ENCODE data around the gene ENOX2.

The ENOX2 gene

DNA sequence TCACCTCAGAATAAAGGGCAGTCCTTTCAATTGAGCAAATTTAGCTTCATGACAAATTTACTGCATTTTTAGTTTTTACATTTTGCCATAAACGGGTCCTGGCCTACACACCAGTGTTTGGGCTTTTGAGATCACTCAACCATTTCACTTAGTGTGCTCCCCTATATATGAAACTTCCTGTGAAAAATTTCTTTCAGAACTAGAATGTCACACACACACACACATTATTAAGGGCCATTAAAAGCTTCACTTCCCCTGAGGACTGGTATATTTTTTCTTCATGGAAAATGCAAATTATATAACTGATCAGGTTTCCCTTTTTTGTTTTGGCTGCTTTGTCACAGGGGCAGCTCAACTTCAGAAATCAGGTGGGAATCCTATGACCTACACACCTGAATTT, 206.5 kb downstream of the ENOX2 start:
- Histone ChIP-seq H3K79me1 (ENCODE audit: low read length) (no peaks in the 10 kb centered on the region), H3K4me2 (ENCODE audit: low read length) (no peak overlapping the region), H3K14ac (ENCODE audit: low read length) (no peak overlapping the region), H3K9ac (ENCODE audit: low read length) (no peak overlapping the region), H3K36me3 (ENCODE audit: control insufficient read depth in 1 of 2, insufficient read depth in 2 of 2, low read length in 2 of 2) (no peaks in the 10 kb centered on the region), H2BK12ac (ENCODE audit: low read length) (no peak overlapping the region), H2BK5ac (ENCODE audit: low read depth, low read length, poor library complexity) (no peak overlapping the region), H2AK5ac (ENCODE audit: low read length) (no peak overlapping the region), H3K4ac (ENCODE audit: low read depth, low read length) (no peak overlapping the region), H3K27ac (ENCODE audit: low read depth, low read length) (no peak overlapping the region), H4K8ac (ENCODE audit: low read depth, low read length) (no peak overlapping the region), H3K9me3 (ENCODE audit: insufficient read depth, low read depth, low read length) (no peaks in the 10 kb centered on the region), H3K79me2 (ENCODE audit: control insufficient read depth, insufficient read depth, low read length, poor library complexity) (no peaks in the 10 kb centered on the region), H3K27me3 (ENCODE audit: insufficient read depth, low read length) (no peaks in the 10 kb centered on the region), H3K23ac (ENCODE audit: low read length) (no peak overlapping the region), H4K91ac (ENCODE audit: low read depth, low read length) (no peak overlapping the region), H4K12ac (ENCODE audit: low read depth, low read length) (no peak overlapping the region), H2BK120ac (ENCODE audit: insufficient read depth, low read length, poor library complexity) (no peak overlapping the region), H3K4me1 (ENCODE audit: control insufficient read depth in 1 of 2, insufficient read depth in 2 of 2, low read length in 2 of 2) (no peaks in the 10 kb centered on the region), H3K18ac (ENCODE audit: low read length) (no peak overlapping the region), H3K4me3 (ENCODE audit: low read depth, low read length) (no peak overlapping the region), H2AFZ (ENCODE audit: insufficient read depth, low read length, poor library complexity) (no peak overlapping the region)
- no peak for DNase-seq
- WGBS (ENCODE audit: extremely low coverage, insufficient coverage, insufficient read length) = no CpG with 5 or more reads among the region's 1 CpG

DNA sequence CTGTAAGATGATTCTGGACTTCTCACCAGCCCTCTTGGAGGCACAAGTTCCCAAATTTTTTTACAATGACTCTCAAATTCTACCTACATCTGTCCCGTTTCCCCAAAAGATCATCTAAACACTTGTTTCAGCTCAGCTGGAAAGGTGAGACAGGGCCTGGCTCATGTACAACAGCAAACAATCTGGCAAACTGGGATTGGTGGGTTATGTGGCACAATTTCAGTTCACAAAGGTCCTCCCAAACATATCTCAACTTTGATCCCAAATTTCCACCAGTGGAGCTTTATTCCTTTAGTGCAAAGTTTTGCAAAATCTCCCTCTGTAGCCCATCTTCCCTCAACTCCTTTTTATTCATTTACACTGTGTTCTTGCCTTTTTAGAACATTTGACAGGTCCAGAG, 207.1 kb downstream of the ENOX2 start:
- no peaks in the 10 kb centered on the region for H3K27me3 ChIP-seq (ENCODE audit: insufficient read depth, low read length)
- no peak overlapping the region for H3K18ac ChIP-seq (ENCODE audit: low read length)
- no peaks in the 10 kb centered on the region for H3K36me3 ChIP-seq (ENCODE audit: control insufficient read depth in 1 of 2, insufficient read depth in 2 of 2, low read length in 2 of 2)
- no peak overlapping the region for H3K14ac ChIP-seq (ENCODE audit: low read length)
- H3K4me1 ChIP-seq (ENCODE audit: control insufficient read depth in 1 of 2, insufficient read depth in 2 of 2, low read length in 2 of 2) = no peaks in the 10 kb centered on the region
- H2AFZ ChIP-seq (ENCODE audit: insufficient read depth, low read length, poor library complexity) = no peak overlapping the region
- DNase-seq = no peak
- no peak overlapping the region for H3K4me2 ChIP-seq (ENCODE audit: low read length)
- H3K9me3 ChIP-seq (ENCODE audit: insufficient read depth, low read depth, low read length) = no peaks in the 10 kb centered on the region
- no peaks in the 10 kb centered on the region for H3K79me1 ChIP-seq (ENCODE audit: low read length)
- no peak overlapping the region for H3K23ac ChIP-seq (ENCODE audit: low read length)
- H2BK120ac ChIP-seq (ENCODE audit: insufficient read depth, low read length, poor library complexity) = no peak overlapping the region
- H4K12ac ChIP-seq (ENCODE audit: low read depth, low read length) = no peak overlapping the region
- H2AK5ac ChIP-seq (ENCODE audit: low read length) = no peak overlapping the region
- H3K9ac ChIP-seq (ENCODE audit: low read length) = no peak overlapping the region
- no peak overlapping the region for H4K8ac ChIP-seq (ENCODE audit: low read depth, low read length)
- H3K27ac ChIP-seq (ENCODE audit: low read depth, low read length) = no peak overlapping the region
- no peak overlapping the region for H3K4me3 ChIP-seq (ENCODE audit: low read depth, low read length)
- no CpG with 5 or more reads among the region's 1 CpG for WGBS (ENCODE audit: extremely low coverage, insufficient coverage, insufficient read length)
- no peak overlapping the region for H3K4ac ChIP-seq (ENCODE audit: low read depth, low read length)
- no peaks in the 10 kb centered on the region for H3K79me2 ChIP-seq (ENCODE audit: control insufficient read depth, insufficient read depth, low read length, poor library complexity)
- H4K91ac ChIP-seq (ENCODE audit: low read depth, low read length) = no peak overlapping the region
- H2BK5ac ChIP-seq (ENCODE audit: low read depth, low read length, poor library complexity) = no peak overlapping the region
- no peak overlapping the region for H2BK12ac ChIP-seq (ENCODE audit: low read length)

GRCh38 chrX:130694983-130695382, 208.0 kb downstream of the ENOX2 start:
- WGBS (ENCODE audit: extremely low coverage, insufficient coverage, insufficient read length) = no CpG with 5 or more reads among the region's 2 CpGs
- no peaks in the 10 kb centered on the region for H3K79me2 ChIP-seq (ENCODE audit: control insufficient read depth, insufficient read depth, low read length, poor library complexity)
- H3K9me3 ChIP-seq (ENCODE audit: insufficient read depth, low read depth, low read length) = no peaks in the 10 kb centered on the region
- no peak overlapping the region for H4K91ac ChIP-seq (ENCODE audit: low read depth, low read length)
- no peak overlapping the region for H3K4me2 ChIP-seq (ENCODE audit: low read length)
- H3K4me3 ChIP-seq (ENCODE audit: low read depth, low read length) = no peak overlapping the region
- no peak overlapping the region for H2BK120ac ChIP-seq (ENCODE audit: insufficient read depth, low read length, poor library complexity)
- H3K27ac ChIP-seq (ENCODE audit: low read depth, low read length) = no peak overlapping the region
- H3K14ac ChIP-seq (ENCODE audit: low read length) = no peak overlapping the region
- no peak overlapping the region for H3K9ac ChIP-seq (ENCODE audit: low read length)
- H3K18ac ChIP-seq (ENCODE audit: low read length) = no peak overlapping the region
- H4K12ac ChIP-seq (ENCODE audit: low read depth, low read length) = no peak overlapping the region
- no peak overlapping the region for H2BK12ac ChIP-seq (ENCODE audit: low read length)
- H2BK5ac ChIP-seq (ENCODE audit: low read depth, low read length, poor library complexity) = no peak overlapping the region
- no peak overlapping the region for H2AFZ ChIP-seq (ENCODE audit: insufficient read depth, low read length, poor library complexity)
- no peak overlapping the region for H3K23ac ChIP-seq (ENCODE audit: low read length)
- no peak for DNase-seq
- no peak overlapping the region for H3K4ac ChIP-seq (ENCODE audit: low read depth, low read length)
- H3K27me3 ChIP-seq (ENCODE audit: insufficient read depth, low read length) = no peaks in the 10 kb centered on the region
- H3K36me3 ChIP-seq (ENCODE audit: control insufficient read depth in 1 of 2, insufficient read depth in 2 of 2, low read length in 2 of 2) = no peaks in the 10 kb centered on the region
- H2AK5ac ChIP-seq (ENCODE audit: low read length) = no peak overlapping the region
- no peaks in the 10 kb centered on the region for H3K4me1 ChIP-seq (ENCODE audit: control insufficient read depth in 1 of 2, insufficient read depth in 2 of 2, low read length in 2 of 2)
- no peak overlapping the region for H4K8ac ChIP-seq (ENCODE audit: low read depth, low read length)
- H3K79me1 ChIP-seq (ENCODE audit: low read length) = no peaks in the 10 kb centered on the region

GRCh38 chrX:130691576-130691975, 211.4 kb downstream of the ENOX2 start:
- Histone ChIP-seq H4K8ac (ENCODE audit: low read depth, low read length) (no peak overlapping the region), H2BK120ac (ENCODE audit: insufficient read depth, low read length, poor library complexity) (no peak overlapping the region), H3K23ac (ENCODE audit: low read length) (no peak overlapping the region), H3K9me3 (ENCODE audit: insufficient read depth, low read depth, low read length) (no peaks in the 10 kb centered on the region), H3K36me3 (ENCODE audit: control insufficient read depth in 1 of 2, insufficient read depth in 2 of 2, low read length in 2 of 2) (no peaks in the 10 kb centered on the region), H2AFZ (ENCODE audit: insufficient read depth, low read length, poor library complexity) (no peak overlapping the region), H3K27ac (ENCODE audit: low read depth, low read length) (no peak overlapping the region), H3K4ac (ENCODE audit: low read depth, low read length) (no peak overlapping the region), H2BK5ac (ENCODE audit: low read depth, low read length, poor library complexity) (no peak overlapping the region), H3K79me2 (ENCODE audit: control insufficient read depth, insufficient read depth, low read length, poor library complexity) (no peaks in the 10 kb centered on the region), H3K27me3 (ENCODE audit: insufficient read depth, low read length) (no peaks in the 10 kb centered on the region), H2AK5ac (ENCODE audit: low read length) (no peak overlapping the region), H3K4me2 (ENCODE audit: low read length) (no peak overlapping the region), H3K4me3 (ENCODE audit: low read depth, low read length) (no peak overlapping the region), H4K12ac (ENCODE audit: low read depth, low read length) (no peak overlapping the region), H3K9ac (ENCODE audit: low read length) (no peak overlapping the region), H3K4me1 (ENCODE audit: control insufficient read depth in 1 of 2, insufficient read depth in 2 of 2, low read length in 2 of 2) (no peaks in the 10 kb centered on the region), H4K91ac (ENCODE audit: low read depth, low read length) (no peak overlapping the region), H3K79me1 (ENCODE audit: low read length) (no peaks in the 10 kb centered on the region), H3K18ac (ENCODE audit: low read length) (no peak overlapping the region), H3K14ac (ENCODE audit: low read length) (no peak overlapping the region), H2BK12ac (ENCODE audit: low read length) (no peak overlapping the region)
- no peak for DNase-seq
- no CpG with 5 or more reads among the region's 3 CpGs for WGBS (ENCODE audit: extremely low coverage, insufficient coverage, insufficient read length)

Data from trophoblast cell (in vitro differentiated cells and primary cell).